ENCODE measurements around the gene SPDEF. TPM values are rescaled to one million over a fixed set of nuclear protein-coding genes. Genes with fewer than 3 reads are reported as not detected.

Gene SPDEF
- total RNA-seq, 1 experiment from 2014 or later, result not detected

- no peak for DNase-seq (ENCODE audit: low read depth)
Observed at GRCh38 chr6:34515473-34516387, 40.4 kb downstream of the SPDEF start.

DNA sequence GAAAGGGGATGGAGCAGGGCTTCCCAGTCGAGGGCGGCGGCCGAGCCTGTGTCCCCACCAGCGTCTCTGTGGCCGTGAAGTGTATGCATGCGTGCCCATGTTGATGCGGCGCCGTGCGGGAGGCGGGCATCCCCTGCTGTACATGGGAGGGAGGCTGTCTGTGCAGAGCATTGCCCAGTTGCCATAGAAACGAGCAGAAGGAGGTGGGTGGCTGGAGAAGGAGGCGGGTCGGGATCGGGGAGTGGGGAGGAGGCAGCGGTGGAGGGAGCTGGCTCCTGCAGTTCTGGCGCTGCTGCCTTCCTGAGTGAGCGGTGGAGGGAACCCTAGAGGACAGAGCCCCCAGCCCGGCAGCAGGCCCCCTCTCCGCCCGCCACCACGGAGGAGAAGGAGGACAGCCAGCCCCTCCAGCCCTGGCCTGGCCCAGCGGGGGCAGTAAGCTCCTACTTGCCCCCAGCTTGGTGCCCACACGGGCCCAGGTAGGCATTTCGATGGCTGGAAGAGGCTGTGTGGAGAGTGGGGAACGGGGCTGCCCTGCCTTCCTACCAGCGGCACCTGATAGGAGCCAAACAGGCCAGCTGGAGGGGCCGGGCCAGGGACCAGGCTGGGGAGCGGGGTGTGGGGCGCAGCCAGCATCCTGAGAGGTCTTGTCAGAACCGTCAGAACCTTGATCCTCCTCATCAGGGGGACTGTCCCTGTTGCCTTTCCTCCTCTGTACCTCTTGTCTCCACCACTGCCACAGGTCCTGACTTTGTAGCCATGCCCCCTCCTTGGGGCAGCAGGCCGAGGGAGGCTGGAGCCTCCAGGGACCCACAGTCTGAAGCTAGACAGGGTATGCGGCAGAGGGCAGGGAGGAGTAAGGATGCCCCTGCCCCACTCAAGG, 41.3 kb downstream of the SPDEF start:
- peak; percentile 29 for DNase-seq (ENCODE audit: low read depth)

DNA sequence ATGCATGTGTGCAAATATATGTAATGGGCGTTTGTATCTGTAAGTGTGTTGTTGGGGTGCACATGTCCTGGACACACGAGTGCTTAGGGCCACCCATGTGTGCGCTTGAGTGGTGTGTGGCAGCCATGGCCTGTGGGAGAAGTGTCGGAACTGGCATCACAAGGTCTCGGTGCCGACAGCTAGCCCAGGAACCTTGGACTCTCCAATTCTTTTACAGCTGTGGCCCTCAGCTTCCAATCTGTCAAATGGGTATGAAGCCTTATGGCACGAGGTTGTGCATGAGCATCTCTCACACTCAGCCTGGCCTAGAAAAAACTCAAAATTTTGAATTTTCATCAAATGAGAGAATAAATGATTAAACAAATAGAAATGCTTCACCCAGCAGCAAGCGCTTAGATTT, 42.0 kb downstream of the SPDEF start:
- DNase-seq (ENCODE audit: low read depth), result no peak

- no peak for DNase-seq (ENCODE audit: low read depth)
Observed at GRCh38 chr6:34513646-34514045, 42.5 kb downstream of the SPDEF start.

GRCh38 chr6:34512738-34513115, 43.4 kb downstream of the SPDEF start:
- no peak for DNase-seq (ENCODE audit: low read depth)

DNA sequence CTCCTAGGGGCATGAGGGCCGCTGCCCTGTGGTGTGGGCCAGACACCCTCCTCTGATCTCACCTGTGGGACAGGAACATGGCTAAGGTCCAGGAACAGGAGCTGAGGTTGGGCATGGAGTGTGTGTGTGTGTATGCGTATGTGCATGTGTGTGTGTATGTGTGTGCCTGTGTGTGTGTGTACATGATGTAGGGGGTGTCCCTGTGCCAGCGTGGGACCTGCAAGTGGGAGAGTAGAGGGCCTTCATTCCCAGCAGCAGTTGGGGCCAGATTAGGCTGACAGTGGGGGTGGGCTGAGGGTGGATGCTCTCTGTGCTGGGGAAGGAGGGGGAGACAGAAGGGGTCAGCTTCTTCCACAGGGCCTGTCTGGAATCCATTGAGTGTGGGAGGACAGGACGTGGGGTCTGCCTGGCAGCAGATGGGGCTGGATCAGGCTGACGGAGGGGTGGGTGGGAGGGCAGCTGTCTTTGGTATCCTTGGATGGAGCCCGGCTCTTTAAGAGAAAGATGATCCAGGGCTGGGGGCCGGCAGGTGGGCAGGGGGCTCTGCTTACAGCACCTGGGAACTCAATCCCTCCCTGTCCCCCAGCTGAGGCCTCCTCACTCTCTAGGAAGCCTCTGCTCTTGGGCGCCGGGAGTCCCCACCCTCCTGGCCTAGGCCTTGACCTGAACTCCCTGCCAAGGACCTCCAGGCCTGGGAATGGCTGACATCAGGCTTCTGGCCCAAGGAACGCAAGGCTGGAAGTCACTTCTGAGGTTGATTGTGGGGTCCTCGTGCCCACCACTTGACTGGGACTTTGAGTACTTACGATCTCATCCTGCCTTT, 44.0 kb downstream of the SPDEF start:
- DNase-seq (ENCODE audit: low read depth), result no peak

DNA sequence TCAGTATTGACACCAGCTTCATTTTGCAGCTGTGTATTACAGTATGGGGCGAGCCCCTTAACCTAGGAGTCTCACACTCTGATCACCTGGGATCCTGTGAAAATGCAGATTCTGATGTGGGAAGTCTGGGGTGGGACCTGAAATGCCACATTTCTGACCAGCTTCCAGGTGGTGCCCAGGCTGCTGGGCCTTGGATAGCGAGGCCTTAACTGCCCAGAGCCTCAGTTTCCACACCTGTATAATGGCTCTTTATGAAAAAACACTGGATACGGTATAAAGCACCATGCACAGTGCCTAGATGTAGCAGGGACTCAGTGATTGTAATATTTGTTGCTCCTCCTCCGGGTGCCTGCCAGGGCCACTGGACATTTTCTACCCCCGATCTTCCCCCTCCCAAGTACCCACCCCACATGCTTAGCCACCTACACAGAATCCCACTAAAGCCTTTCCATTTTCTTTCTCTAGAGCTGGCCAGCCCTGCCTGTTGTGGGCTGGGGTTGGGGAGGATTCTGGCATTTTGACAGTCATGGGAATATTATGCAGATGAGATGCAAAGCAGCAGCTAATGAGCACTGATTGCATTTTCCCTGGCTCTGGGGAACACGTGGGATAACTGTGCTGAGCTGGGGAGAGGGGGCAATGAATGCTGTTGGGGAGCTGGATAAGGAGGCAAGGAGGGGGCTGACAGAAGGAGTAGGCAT, 44.8 kb downstream of the SPDEF start:
- no peak for DNase-seq (ENCODE audit: low read depth)

DNA sequence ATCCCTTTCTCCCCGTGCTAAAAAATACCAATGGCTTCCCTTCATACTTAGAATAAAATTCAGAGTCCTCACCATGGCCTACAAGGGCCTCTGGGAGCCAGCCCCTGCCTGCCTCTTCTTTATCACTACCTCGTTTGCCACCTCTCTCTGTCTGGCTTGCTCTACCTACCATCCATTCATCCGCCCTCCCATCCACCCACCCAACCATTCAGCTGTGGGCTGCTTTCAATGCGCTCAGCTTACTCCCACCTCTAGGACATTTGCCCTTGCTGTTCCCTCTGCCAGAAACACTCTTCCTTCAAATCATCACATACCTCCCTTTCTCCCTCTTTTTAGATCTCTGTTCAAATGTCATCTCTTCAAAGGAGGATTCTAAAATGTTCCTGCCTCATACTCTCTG, 45.8 kb downstream of the SPDEF start:
- no peak for DNase-seq (ENCODE audit: low read depth)

DNA sequence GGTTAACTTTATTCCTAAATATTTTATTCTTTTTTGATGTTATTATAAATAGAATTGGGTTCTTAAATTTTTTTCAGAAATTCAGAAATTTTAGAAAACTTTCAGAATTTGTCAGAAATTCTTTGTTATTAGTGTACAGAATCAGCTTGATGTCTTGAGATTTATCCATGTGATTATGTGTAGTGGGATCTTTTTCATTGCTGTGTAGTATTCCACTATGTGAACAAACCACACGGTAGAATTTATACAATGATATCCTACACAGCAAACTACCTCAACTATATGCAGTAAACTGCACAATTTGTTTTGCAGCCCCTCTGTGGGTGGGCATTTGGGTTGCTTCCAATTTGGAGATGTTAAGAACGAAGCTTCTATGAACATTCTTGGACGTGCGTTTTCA, 46.3 kb downstream of the SPDEF start:
- DNase-seq (ENCODE audit: low read depth), result no peak

- DNase-seq (ENCODE audit: low read depth), result peak; percentile 22
Observed at GRCh38 chr6:34508425-34508824, 47.7 kb downstream of the SPDEF start.

DNA sequence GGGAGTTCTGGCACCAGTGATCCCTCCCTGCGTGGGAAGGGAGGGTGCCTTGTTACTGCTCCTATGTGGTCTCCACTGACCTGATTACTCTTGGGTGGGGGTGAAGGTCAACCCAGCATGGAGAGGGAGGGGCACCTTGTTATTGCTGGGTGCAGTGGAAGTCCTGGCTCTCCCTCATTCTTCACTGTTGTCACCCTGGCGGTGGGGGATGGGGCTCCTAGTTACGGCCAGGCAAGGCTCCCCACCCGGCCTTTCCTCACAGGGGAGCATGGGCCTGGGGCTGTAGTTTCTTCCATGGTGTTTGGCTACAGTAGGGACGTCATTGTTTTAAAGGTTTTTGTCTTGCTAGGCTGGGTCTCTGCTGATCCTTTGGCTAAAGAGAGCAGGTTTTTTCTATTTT, 49.4 kb downstream of the SPDEF start:
- DNase-seq (ENCODE audit: low read depth), result no peak

GRCh38 chr6:34497411-34497810, 58.7 kb downstream of the SPDEF start:
- DNase-seq (ENCODE audit: low read depth), result no peak

DNA sequence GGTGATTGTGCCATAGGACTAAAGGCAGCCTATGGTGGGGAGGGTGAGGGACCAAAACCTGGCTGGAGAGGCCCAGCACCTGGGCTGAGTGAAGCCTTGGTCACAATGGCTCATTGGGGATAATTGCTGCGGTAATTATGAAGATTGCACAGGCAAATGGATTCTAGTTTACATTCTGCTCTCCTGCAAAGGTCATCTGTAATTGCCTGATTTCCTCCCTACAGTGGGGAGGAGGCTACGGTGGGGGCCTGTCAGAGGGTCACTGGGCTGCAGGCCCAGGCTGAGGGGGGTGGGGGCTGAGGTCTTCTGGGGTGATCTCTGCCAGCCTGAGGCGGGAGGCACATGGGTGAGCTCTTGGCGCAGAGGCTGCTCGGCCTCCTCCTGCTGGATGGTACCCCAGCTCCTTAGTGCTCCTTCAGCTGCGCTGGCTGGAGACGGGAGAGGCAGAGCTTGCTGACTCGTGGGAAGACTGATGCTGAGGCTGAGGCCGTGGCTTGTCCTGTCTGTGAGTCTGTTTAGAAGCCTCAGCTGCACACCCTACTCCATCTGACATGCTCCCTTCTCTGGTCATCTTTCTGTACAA, 59.9 kb downstream of the SPDEF start:
- no peak for DNase-seq (ENCODE audit: low read depth)

DNA sequence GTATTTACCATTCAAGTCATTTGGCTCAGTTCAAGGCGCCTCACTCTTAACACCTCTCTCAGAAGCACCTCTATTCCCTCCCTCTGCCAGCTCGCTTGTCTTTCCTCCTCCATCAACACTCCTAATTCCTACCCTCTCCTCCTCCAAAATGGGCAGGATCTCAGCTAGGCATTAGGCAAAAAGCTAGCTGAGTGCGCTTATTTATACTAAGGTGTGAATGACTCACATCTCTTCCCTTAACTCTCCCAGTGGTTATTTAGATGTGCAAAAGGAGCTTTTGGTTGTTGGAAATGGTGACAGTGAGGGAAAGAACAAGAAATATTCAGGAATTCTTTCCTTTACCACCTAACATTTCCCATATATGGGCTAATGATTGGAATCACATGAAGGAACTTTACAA, 61.2 kb downstream of the SPDEF start:
- no peak for DNase-seq (ENCODE audit: low read depth)

DNA sequence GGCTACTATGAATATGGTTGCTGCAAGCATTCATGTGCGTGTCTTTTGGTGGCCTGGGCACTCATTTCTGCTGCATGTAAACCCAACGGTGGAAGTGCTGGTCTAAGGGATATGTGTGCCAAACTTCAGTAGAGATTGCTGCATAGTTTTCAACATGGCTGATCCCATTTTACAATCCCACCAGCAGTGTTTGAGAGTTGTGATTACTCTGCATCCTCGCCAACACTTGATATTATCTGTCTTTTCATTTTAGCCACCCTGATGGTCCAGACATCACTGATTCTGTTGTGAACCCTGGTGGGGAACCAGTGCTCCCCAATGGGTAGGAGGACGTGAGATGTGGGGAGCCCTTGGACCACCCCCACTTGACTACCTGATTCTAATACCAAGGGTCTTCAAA, 62.8 kb downstream of the SPDEF start:
- no peak for DNase-seq (ENCODE audit: low read depth)

DNA sequence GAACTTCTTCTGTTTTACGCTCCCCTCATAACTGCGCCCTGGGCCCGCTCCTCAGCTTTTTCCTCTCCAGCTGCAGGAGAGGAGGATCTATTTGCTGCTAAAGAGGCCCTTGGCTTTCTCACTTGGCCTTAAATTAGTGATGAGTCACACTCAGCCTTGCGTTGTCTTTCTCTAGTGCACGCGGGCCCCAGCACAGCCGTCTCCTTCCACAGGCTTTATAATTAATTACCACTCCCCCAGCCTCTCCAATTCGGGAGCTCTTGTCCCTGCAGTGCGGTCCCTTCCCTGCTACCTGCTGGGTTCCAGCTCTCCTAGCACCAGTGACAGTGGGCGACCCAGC, 65.1 kb downstream of the SPDEF start:
- peak; percentile 40 for DNase-seq (ENCODE audit: low read depth)

- peak; percentile 87 for DNase-seq (ENCODE audit: low read depth)
Observed at GRCh38 chr6:34490390-34491090, 65.6 kb downstream of the SPDEF start.

- DNase-seq (ENCODE audit: low read depth), result no peak
Observed at GRCh38 chr6:34489207-34489805, 66.8 kb downstream of the SPDEF start.
